CD4-positive, alpha-beta T cell treated with Interleukin-1 beta for 1 hour (primary cell): ENCODE results near the gene PCSK6.

Experiments used
- DNase-seq, 2 donors: peaks; one replicate each; pipeline ENCODE4 v3.0.0-alpha.2; 2020 to 2022

Gene PCSK6

DNA sequence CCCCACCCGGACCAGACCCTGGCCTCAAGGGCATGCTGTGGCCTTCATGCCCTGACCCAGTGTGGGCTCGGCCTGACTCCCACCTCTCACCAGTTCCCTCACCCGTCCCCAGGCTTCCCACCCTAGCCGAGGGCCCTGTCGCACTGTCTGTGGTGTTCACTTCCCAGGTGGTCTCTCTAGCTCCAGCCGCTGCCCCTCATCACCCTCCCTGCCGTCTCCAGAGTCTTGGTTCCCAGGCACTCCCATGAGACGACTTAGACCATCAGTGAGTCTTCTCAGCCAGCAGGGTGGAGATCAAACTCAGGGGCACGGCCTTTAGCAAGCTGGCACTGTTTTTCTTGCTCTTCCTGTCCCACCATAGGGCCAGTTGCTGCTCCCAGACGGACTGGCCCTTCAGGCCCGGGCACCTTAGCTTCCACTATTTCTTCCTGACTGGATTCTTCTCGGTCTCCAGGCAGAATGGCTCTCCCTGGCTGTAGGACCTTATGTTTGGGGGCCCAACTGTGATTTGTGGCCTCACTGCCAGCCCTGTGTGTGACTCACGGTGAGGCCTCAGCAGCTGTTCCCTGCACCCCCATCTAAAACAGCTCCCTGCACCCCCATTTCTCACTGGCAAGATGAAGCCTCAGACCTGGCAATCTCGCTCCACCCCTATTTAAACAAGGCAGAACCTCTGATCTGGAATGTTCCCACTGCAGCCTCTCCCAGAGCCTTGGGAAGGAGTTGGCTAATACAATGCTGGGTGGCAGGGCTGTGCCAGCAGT, 9.4 kb upstream of the PCSK6 start:
- DNase-seq: no peak

DNA sequence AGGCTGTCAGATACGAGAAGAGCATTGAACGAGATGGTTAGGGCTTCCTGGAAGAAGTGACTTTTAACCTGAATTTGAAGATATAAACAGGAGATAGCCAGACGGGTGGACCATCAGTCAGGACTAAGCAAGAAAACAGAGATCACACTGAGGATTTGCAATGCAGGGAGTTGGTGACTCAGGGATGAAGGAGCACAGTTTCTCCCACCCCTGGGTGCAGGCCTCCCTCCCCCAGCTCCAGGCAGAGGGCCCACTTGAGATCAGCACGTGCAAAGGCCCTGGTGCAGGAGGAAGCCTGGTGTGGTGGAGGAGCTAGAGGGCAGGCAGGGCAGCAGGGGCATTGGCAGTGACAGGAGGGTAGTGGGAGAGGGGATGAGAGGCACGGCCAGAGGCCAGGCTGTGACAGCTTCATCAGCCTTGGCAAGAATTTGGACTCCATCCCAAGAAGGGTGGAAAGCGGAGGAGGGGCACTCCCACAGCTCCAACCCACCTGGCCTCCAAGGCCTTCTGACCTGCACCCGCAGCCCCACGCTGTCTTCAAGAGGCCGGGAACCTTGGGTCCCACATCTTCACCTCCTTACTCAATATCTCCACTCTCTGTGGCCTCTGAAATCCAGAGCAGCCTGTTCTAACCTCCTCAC, 8.7 kb upstream of the PCSK6 start:
- no peak for DNase-seq

- DNase-seq: no peak
Observed at GRCh38 chr15:101497484-101498034, 8.1 kb upstream of the PCSK6 start.

DNA sequence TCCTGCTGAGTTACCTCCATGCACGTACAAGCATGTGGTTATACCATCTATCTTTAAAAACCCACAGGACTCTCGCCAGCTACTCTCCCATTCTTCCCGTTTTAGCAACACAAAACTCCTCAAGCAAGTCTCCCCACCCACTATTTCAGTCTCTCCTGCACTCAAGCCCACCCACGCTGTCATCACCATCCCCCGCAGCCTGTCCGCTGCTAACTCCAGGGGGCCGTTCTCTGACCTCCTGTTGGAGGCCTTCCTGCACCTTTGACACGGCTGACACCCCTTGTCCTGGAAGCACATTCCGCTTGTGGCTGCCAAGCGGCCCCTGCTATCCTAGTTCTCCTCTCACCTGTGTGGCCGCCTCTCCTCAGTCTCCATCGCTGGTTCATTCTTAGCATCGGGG, 7.5 kb upstream of the PCSK6 start:
- DNase-seq: no peak

- no peak for DNase-seq
Observed at GRCh38 chr15:101496198-101496986, 6.9 kb upstream of the PCSK6 start.

- no peak for DNase-seq
Observed at GRCh38 chr15:101495334-101496197, 6.1 kb upstream of the PCSK6 start.

DNA sequence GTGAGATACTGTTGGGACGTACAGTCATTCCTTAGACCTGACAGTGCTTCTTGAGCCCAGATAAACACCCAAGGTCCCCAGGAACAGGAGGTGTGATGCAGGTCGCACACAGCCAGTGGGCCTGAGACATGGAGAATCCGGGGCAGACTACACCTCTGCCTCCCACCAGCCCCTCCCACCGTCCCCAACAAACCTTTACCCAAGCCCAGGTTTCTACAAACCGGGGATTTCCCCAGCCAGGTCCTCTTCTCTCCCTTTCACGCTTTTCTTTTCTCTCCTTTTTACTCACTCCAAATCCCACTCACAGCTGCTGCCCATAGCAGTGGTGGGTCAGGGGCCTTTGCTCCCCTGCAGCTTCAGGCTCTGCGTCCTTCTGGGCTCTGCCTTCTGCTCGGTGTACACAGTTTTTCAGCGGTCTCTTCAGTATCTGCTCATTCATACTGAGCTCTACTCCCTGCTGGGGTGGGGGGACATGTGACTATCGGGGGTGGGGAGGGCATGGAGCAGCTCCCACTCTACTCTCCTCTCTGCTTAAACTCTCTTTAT, 4.8 kb upstream of the PCSK6 start:
- no peak for DNase-seq

DNA sequence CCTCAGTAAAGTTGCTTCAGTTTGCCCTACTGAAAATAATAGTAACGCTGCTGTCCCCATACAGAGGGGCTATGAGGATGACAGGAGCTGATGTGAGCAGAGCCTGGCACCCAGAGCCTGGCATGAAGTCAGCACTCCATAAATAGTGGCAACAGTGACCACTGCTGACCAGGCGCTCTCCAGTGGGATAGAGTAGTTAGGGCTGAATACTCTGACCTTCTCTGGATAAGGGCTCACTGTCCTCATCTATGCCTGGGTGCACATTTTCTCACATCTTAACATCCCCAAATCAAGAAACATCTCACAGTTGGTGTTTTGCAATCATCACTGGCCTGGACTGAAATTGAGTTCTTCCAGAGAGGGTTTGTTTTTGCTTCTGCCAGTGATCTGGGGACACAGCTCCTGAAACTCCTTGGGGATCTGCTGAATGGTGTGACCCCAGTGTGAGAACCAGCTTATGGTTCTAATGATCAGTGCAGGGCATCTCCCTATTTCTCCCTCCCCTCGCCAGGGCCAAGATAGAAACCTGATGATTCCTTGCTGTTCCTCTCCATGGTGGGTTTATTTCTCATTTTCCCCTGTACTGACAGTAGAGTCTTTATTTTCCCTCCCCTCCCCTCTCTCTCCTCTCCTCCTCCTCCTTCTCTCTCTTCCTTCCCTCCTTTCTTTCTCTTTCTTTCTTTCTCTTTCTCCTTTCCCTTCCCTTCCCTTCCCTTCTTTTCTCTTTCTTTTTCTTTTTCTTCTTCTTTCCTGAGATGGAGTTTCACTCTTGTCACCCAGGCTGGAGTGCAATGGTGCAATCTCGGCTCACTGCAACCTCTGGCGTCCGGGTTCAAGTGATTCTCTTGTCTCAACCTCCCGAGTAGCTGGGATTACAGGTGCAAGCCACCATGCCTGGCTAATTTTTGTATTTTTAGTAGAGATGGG, 3.5 kb upstream of the PCSK6 start:
- DNase-seq: no peak

GRCh38 chr15:101491734-101492640, 2.5 kb upstream of the PCSK6 start:
- DNase-seq: no peak

DNA sequence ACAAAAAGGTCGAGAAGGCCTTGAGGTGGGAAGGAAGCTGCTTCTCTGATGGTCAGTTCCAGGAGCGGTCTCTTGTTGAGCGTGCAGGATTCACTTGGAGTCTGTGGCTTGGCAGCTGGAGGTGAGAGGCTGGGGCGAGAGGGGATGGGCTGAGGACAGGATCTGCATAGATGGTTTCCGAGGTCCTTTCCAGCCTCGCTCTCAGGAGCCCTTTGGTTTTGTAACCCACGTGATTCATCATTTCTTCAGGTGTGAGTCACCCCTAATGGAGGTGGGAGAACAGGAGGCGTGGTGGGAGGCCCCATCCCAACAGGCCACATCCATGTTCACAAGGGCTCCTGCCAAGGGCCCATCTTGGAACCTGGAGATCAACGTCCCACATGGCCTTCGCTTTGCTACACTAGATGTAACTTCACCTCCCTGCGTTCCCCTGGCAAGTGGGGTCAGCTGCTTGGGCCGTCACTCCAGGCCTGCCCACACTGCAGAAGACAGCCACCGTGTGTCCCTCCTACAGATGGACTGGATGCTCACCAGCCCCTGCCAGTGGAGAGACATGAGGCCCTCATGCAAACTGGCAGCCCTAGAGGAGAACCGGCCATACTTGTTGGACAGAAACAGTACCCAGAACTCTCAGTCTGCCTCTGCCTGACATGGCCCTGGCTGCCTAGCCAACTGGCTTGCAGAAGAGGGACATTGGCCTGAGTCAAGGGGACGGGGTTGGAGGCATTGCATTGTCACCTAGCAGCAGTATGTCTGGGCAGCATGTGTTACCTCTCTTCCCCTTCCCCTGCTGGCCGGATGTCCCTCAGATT, 1.6 kb upstream of the PCSK6 start:
- DNase-seq: no peak

- no peak for DNase-seq
Observed at GRCh38 chr15:101490408-101490891, 943 bp upstream of the PCSK6 start.

GRCh38 chr15:101489237-101489598, 289 bp downstream of the PCSK6 start:
- no peak for DNase-seq

GRCh38 chr15:101488300-101489164, 975 bp downstream of the PCSK6 start:
- DNase-seq: no peak

- DNase-seq: no peak
Observed at GRCh38 chr15:101486696-101487459, 2.6 kb downstream of the PCSK6 start.

DNA sequence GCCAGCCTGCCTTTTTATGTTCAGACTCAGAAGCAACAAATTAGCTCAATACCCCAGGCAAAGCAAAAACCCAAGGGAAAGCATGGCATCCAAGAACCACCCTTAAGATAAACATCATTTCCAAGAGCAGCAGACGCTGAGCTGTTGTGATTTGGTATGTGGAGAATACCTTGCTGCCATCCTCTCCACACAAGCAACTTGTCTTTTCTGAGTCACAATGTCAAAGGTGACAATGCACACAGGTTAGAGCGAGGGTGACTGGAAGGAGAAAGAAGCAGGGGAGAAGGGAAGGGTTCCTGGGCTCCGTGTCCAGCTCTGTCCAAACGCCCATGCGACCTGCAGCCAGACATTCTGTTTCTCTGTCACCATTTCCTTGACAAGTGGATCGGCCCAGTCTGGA, 6.0 kb downstream of the PCSK6 start:
- no peak for DNase-seq

- DNase-seq: no peak
Observed at GRCh38 chr15:101482526-101483371, 6.8 kb downstream of the PCSK6 start.
